WTC11 (cell line): ENCODE results near the gene RSRP1. TPM values are rescaled to one million over a fixed set of nuclear protein-coding genes. Genes with fewer than 3 reads are reported as not detected.
A peak's percentile ranks its signal among the peaks of the same experiment; 100 is the strongest.

Source experiments
- ATF1 ChIP-seq: sonication (generic); formaldehyde crosslinking; IDR thresholded peaks from 2 replicates; pipeline ENCODE4 v1.8.1; 2023; ENCODE audit warnings: mild to moderate bottlenecking, moderate library complexity, missing genetic modification reagents
- CBFB ChIP-seq: sonication (generic); formaldehyde crosslinking; IDR thresholded peaks from 2 replicates; pipeline ENCODE4 v1.8.1; 2022; ENCODE audit warnings: mild to moderate bottlenecking, low read depth, missing genetic modification reagents
- E2F1 ChIP-seq: sonication (generic); formaldehyde crosslinking; IDR thresholded peaks from 2 replicates; pipeline ENCODE4 v1.8.0; 2022; ENCODE audit warnings: mild to moderate bottlenecking, missing genetic modification reagents
- E2F4 ChIP-seq: sonication (generic); formaldehyde crosslinking; IDR thresholded peaks from 2 replicates; pipeline ENCODE4 v1.8.1; 2022; ENCODE audit warnings: low read depth, mild to moderate bottlenecking, moderate library complexity, missing genetic modification reagents, borderline replicate concordance
- EMX1 ChIP-seq: fragments of 250-450 bp; sonication (Bioruptor Pico); IDR thresholded peaks from 2 replicates; pipeline ENCODE4 v1.8.0; 2021; ENCODE audit warnings: mild to moderate bottlenecking
- FOXK1 ChIP-seq: sonication (generic); formaldehyde crosslinking; IDR thresholded peaks from 2 replicates; pipeline ENCODE4 v1.8.0; 2022; ENCODE audit warnings: mild to moderate bottlenecking, moderate library complexity, missing genetic modification reagents
- FOXP1 ChIP-seq: sonication (generic); formaldehyde crosslinking; IDR thresholded peaks from 2 replicates; pipeline ENCODE4 v1.8.0; 2022; ENCODE audit warnings: missing genetic modification reagents, mild to moderate bottlenecking, moderate library complexity, borderline replicate concordance
- MLX ChIP-seq: sonication (generic); formaldehyde crosslinking; IDR thresholded peaks from 2 replicates; pipeline ENCODE4 v1.8.1; 2023; ENCODE audit warnings: mild to moderate bottlenecking, missing genetic modification reagents, moderate library complexity
- NFATC4 ChIP-seq: fragments of 250-450 bp; sonication (Bioruptor Pico); IDR thresholded peaks from 2 replicates; pipeline ENCODE4 v1.9.0; 2021; ENCODE audit warnings: mild to moderate bottlenecking
- NFE2L1 ChIP-seq: sonication (generic); formaldehyde crosslinking; IDR thresholded peaks from 2 replicates; pipeline ENCODE4 v1.8.1; 2023; ENCODE audit warnings: missing genetic modification reagents
- NR3C1 ChIP-seq: sonication (generic); formaldehyde crosslinking; conservative IDR thresholded peaks from 2 replicates; pipeline ENCODE4 v1.8.1; 2023; ENCODE audit warnings: low read depth, mild to moderate bottlenecking, missing genetic modification reagents
- PRDM15 ChIP-seq: sonication (generic); formaldehyde crosslinking; IDR thresholded peaks from 2 replicates; pipeline ENCODE4 v1.8.0; 2022; ENCODE audit warnings: missing genetic modification reagents
- PRRX2 ChIP-seq: fragments of 250-450 bp; sonication (Bioruptor Pico); IDR thresholded peaks from 2 replicates; pipeline ENCODE4 v1.8.0; 2021; ENCODE audit warnings: mild to moderate bottlenecking
- RORB ChIP-seq: fragments of 250-450 bp; sonication (Bioruptor Pico); IDR thresholded peaks from 2 replicates; pipeline ENCODE4 v1.9.0; 2021; ENCODE audit warnings: mild to moderate bottlenecking
- SMAD3 ChIP-seq: sonication (generic); formaldehyde crosslinking; IDR thresholded peaks from 2 replicates; pipeline ENCODE4 v1.8.0; 2022; ENCODE audit warnings: missing genetic modification reagents, mild to moderate bottlenecking, borderline replicate concordance
- SOX15 ChIP-seq: fragments of 250-450 bp; sonication (Bioruptor Pico); IDR thresholded peaks from 2 replicates; pipeline ENCODE4 v1.9.0; 2021; ENCODE audit warnings: mild to moderate bottlenecking
- TEAD1 ChIP-seq: sonication (generic); formaldehyde crosslinking; IDR thresholded peaks from 2 replicates; pipeline ENCODE4 v1.8.0; 2022; ENCODE audit warnings: mild to moderate bottlenecking, missing genetic modification reagents
- USF2 ChIP-seq: sonication (generic); formaldehyde crosslinking; IDR thresholded peaks from 2 replicates; pipeline ENCODE4 v1.8.1; 2023; ENCODE audit warnings: mild to moderate bottlenecking, missing genetic modification reagents, moderate library complexity
- ZNF416 ChIP-seq: fragments of 250-450 bp; sonication (Bioruptor Pico); IDR thresholded peaks from 2 replicates; pipeline ENCODE4 v1.9.0; 2021; ENCODE audit warnings: mild to moderate bottlenecking, inconsistent platforms
- ZNF532 ChIP-seq: fragments of 250-450 bp; sonication (Bioruptor Pico); IDR thresholded peaks from 2 replicates; pipeline ENCODE4 v1.9.0; 2021; ENCODE audit warnings: mild to moderate bottlenecking, borderline replicate concordance
- ZNF671 ChIP-seq: fragments of 250-450 bp; sonication (Bioruptor Pico); IDR thresholded peaks from 2 replicates; pipeline ENCODE4 v1.8.0; 2021; ENCODE audit warnings: mild to moderate bottlenecking
- total RNA-seq: library from RNA; stranded (reverse); gene quantifications from 3 replicates; pipeline ENCODE4 v1.2.3, GENCODE V29; 2021
- TF ChIP-seq, protein P1 (sequence below): sonication (generic); formaldehyde crosslinking; IDR thresholded peaks from 2 replicates; pipeline ENCODE4 v1.8.1; 2022; ENCODE audit warnings: mild to moderate bottlenecking, moderate library complexity, missing genetic modification reagents
- TF ChIP-seq, protein P2 (sequence below): fragments of 250-450 bp; sonication (Bioruptor Pico); IDR thresholded peaks from 2 replicates; pipeline ENCODE4 v1.9.0; 2021; ENCODE audit warnings: moderate library complexity, mild to moderate bottlenecking, inconsistent platforms, borderline replicate concordance

Gene RSRP1
- total RNA-seq, 1 experiment from 2014 or later = 78.1 TPM

GRCh38 chr1:25247024-25247828 is at the start of gene RSRP1 (continued):
- no peak for TF ChIP-seq PRDM15
- TF ChIP-seq SOX15 (CRISPR knock-in tag) = no peak
- peak; percentile 36; the same call in 1 of the 2 replicates for TF ChIP-seq RORB (CRISPR knock-in tag)
- TF ChIP-seq, protein P1, sequence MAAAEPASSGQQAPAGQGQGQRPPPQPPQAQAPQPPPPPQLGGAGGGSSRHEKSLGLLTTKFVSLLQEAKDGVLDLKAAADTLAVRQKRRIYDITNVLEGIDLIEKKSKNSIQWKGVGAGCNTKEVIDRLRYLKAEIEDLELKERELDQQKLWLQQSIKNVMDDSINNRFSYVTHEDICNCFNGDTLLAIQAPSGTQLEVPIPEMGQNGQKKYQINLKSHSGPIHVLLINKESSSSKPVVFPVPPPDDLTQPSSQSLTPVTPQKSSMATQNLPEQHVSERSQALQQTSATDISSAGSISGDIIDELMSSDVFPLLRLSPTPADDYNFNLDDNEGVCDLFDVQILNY (CRISPR knock-in tag) = 0 out of 2 replicates have a peak, but pooled peaks have one; percentile 27
- TF ChIP-seq USF2 (CRISPR knock-in tag) = no peak
- TF ChIP-seq EMX1 (CRISPR knock-in tag) = no peak
- peak; percentile 59 for TF ChIP-seq FOXK1 (CRISPR knock-in tag)
- 0 out of 2 replicates have a peak, but pooled peaks have one; percentile 31 for TF ChIP-seq SMAD3 (CRISPR knock-in tag)
- TF ChIP-seq CBFB (CRISPR knock-in tag) = no peak
- no peak for TF ChIP-seq NR3C1 (CRISPR knock-in tag)
- TF ChIP-seq, protein P2, sequence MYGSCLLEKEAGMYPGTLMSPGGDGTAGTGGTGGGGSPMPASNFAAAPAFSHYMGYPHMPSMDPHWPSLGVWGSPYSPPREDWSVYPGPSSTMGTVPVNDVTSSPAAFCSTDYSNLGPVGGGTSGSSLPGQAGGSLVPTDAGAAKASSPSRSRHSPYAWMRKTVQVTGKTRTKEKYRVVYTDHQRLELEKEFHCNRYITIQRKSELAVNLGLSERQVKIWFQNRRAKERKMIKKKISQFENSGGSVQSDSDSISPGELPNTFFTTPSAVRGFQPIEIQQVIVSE (CRISPR knock-in tag) = no peak
- 0 out of 2 replicates have a peak, but pooled peaks have one; percentile 28 for TF ChIP-seq PRRX2 (CRISPR knock-in tag)
- no peak; the same call in 1 of the 2 replicates for TF ChIP-seq ZNF671
- TF ChIP-seq NFE2L1 (CRISPR knock-in tag) = 0 out of 2 replicates have a peak, but pooled peaks have one; percentile 50
- TF ChIP-seq ZNF416 (CRISPR knock-in tag) = no peak
- no peak for TF ChIP-seq E2F4 (CRISPR knock-in tag)
- 0 out of 2 replicates have a peak, but pooled peaks have one; percentile 31 for TF ChIP-seq E2F1 (CRISPR knock-in tag)
- no peak for TF ChIP-seq MLX (CRISPR knock-in tag)
- no peak for TF ChIP-seq ZNF532
- 0 out of 2 replicates have a peak, but pooled peaks have one; percentile 65 for TF ChIP-seq NFATC4
- TF ChIP-seq FOXP1 (CRISPR knock-in tag) = peak; percentile 61; the same call in 1 of the 2 replicates
- peak; percentile 94; the same call in 1 of the 2 replicates for TF ChIP-seq TEAD1 (CRISPR knock-in tag)
- no peak for TF ChIP-seq ATF1
